Measurements from ENCODE around the gene CACNA1A. TPM values are rescaled to one million over a fixed set of nuclear protein-coding genes. Genes with fewer than 3 reads are reported as not detected.

CACNA1A gene
- total RNA-seq, 1 donor from 2014 or later, result 7.7 TPM

GRCh38 chr19:13376537-13376936, 129.7 kb downstream of the CACNA1A start:
- Histone ChIP-seq H3K4me3 (no peak overlapping the region), H3K4me1 (no peaks in the 10 kb centered on the region), H3K9me3 (peaks cover 0 to 8% of the 10 kb centered on the region in 2 donors), H3K36me3 (no peaks in the 10 kb centered on the region), H3K27ac (no peak overlapping the region), H3K27me3 (no peaks in the 10 kb centered on the region)
- intact Hi-C loops (cut with DNase I), result no loop called here
- no peak for DNase-seq (ENCODE audit: low spot score in 2 of 2)
- TF ChIP-seq CTCF (IDR thresholded peaks at IDR 0.05), result no peak

GRCh38 chr19:13373599-13373998, 132.7 kb downstream of the CACNA1A start:
- Histone ChIP-seq H3K27me3 (no peaks in the 10 kb centered on the region), H3K36me3 (no peaks in the 10 kb centered on the region), H3K4me3 (no peak overlapping the region), H3K4me1 (no peaks in the 10 kb centered on the region), H3K9me3 (peaks cover 0 to 8% of the 10 kb centered on the region in 2 donors), H3K27ac (no peak overlapping the region)
- DNase-seq (ENCODE audit: low spot score in 2 of 2), result no peak
- TF ChIP-seq CTCF (IDR thresholded peaks at IDR 0.05), result no peak
- intact Hi-C loops (cut with DNase I), result no loop called here

GRCh38 chr19:13370948-13371347, 135.3 kb downstream of the CACNA1A start:
- TF ChIP-seq CTCF (IDR thresholded peaks at IDR 0.05), result no peak
- no peak overlapping the region for H3K27ac ChIP-seq
- DNase-seq (ENCODE audit: low spot score in 2 of 2), result no peak
- intact Hi-C loops (cut with DNase I), result no loop called here
- H3K4me1 ChIP-seq, result no peaks in the 10 kb centered on the region
- H3K4me3 ChIP-seq, result no peak overlapping the region
- H3K27me3 ChIP-seq, result no peaks in the 10 kb centered on the region
- no peaks in the 10 kb centered on the region for H3K36me3 ChIP-seq
- H3K9me3 ChIP-seq, result peaks cover 0 to 5% of the 10 kb centered on the region in 2 donors

- TF ChIP-seq CTCF (IDR thresholded peaks at IDR 0.05), result no peak
- intact Hi-C loops (cut with DNase I), result no loop called here
- Histone ChIP-seq H3K27me3 (no peaks in the 10 kb centered on the region), H3K9me3 (no peaks in the 10 kb centered on the region), H3K36me3 (no peaks in the 10 kb centered on the region), H3K4me3 (no peak overlapping the region), H3K4me1 (no peaks in the 10 kb centered on the region), H3K27ac (no peak overlapping the region)
- no peak for DNase-seq (ENCODE audit: low spot score in 2 of 2)
Observed at GRCh38 chr19:13366529-13367143, 139.6 kb downstream of the CACNA1A start.

- H3K9me3 ChIP-seq, result peaks cover 0 to 5% of the 10 kb centered on the region in 2 donors
- H3K27ac ChIP-seq, result no peak overlapping the region
- intact Hi-C loops (cut with DNase I), result no loop called here
- no peaks in the 10 kb centered on the region for H3K4me1 ChIP-seq
- no peak for DNase-seq (ENCODE audit: low spot score in 2 of 2)
- no peak overlapping the region for H3K4me3 ChIP-seq
- H3K36me3 ChIP-seq, result no peaks in the 10 kb centered on the region
- H3K27me3 ChIP-seq, result no peaks in the 10 kb centered on the region
- TF ChIP-seq CTCF (IDR thresholded peaks at IDR 0.05), result no peak
Observed at GRCh38 chr19:13363954-13364353, 142.3 kb downstream of the CACNA1A start.

- no peak for TF ChIP-seq CTCF (IDR thresholded peaks at IDR 0.05)
- Histone ChIP-seq H3K27me3 (no peaks in the 10 kb centered on the region), H3K9me3 (peaks cover 0 to 5% of the 10 kb centered on the region in 2 donors), H3K4me3 (no peak overlapping the region), H3K36me3 (no peaks in the 10 kb centered on the region), H3K27ac (no peak overlapping the region), H3K4me1 (no peaks in the 10 kb centered on the region)
- intact Hi-C loops (cut with DNase I), result no loop called here
- DNase-seq (ENCODE audit: low spot score in 2 of 2), result no peak
Observed at GRCh38 chr19:13363245-13363644, 143.0 kb downstream of the CACNA1A start.

Measured in ascending aorta (tissue), 2 donors.